GM19438 (cell line): ENCODE results near the gene ATP8B3.

Experiments
- ATAC-seq: cut with Tn5 transposase; IDR thresholded peaks from one replicate; pipeline ENCODE4 v1.9.1; 2021; ENCODE audit warnings: low read depth; ENCODE audit not compliant: unreplicated experiment

The ATP8B3 gene

GRCh38 chr19:1748115-1748872, 63.8 kb downstream of the ATP8B3 start:
- no peak for ATAC-seq

GRCh38 chr19:1747285-1748114, 64.6 kb downstream of the ATP8B3 start:
- no peak for ATAC-seq

GRCh38 chr19:1746401-1747284, 65.4 kb downstream of the ATP8B3 start:
- no peak for ATAC-seq

GRCh38 chr19:1745589-1746031, 66.5 kb downstream of the ATP8B3 start:
- no peak for ATAC-seq

GRCh38 chr19:1744822-1745563, 67.1 kb downstream of the ATP8B3 start:
- no peak for ATAC-seq

- ATAC-seq = no peak
These were observed 67.9 kb downstream of the ATP8B3 start for GRCh38 chr19:1744133-1744665.

- ATAC-seq = no peak
These were observed 68.9 kb downstream of the ATP8B3 start for GRCh38 chr19:1742989-1743696.

- ATAC-seq = no peak
These were observed 72.0 kb downstream of the ATP8B3 start for GRCh38 chr19:1739960-1740629.

GRCh38 chr19:1736927-1737326, 75.1 kb downstream of the ATP8B3 start:
- ATAC-seq = no peak

- no peak for ATAC-seq
These were observed 75.8 kb downstream of the ATP8B3 start for GRCh38 chr19:1736280-1736679.

GRCh38 chr19:1734321-1734966, 77.6 kb downstream of the ATP8B3 start:
- ATAC-seq = no peak
